SIG-M5 (cell line): ENCODE data around the gene PRELID3B.
"Not testable (repeated sequence)": the region's sequence is repeated elsewhere in the genome, so short reads cannot be mapped to it uniquely, and the experiment has no call there.

Experiments used
- DNase-seq: peaks from one replicate; lab custom pipeline; 2025; lab: John Stamatoyannopoulos, UW

PRELID3B gene

DNA sequence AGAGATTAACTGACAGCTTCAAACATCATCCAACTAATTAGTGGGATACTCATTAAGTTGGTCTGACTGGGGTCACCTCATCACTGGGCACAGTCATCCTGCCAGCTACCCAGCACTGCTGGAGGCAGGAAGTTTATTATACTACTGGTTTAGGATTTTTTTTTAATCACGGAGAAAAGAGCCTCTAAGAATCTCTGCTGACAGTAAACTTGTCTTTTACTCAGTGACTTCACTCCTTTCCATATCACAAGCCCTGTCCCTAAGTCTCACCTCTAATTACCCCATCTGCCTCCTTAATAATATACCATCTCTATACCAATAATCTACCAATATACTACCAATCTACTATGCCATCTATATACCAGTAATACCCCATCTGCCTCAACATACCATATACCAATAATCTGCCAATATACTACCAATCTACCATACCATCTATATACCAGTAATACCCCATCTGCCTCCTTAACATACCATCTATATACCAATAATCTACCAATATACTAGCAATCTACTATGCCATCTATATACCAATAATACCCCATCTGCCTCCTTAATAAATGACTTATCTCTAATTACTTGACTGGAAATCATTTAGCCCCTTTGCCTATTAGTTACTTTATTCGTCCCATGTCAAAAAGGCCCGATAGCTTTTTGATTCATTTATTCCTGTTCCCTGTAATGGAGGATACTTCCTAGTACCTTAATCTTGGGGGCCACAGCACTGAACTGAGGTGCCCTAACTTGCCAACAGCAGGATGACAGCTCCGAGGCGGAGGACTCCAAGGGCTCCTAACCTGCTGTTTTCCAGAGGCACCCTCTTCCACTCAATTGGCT lies 15.5 kb downstream of the PRELID3B start:
- no peak for DNase-seq

DNA sequence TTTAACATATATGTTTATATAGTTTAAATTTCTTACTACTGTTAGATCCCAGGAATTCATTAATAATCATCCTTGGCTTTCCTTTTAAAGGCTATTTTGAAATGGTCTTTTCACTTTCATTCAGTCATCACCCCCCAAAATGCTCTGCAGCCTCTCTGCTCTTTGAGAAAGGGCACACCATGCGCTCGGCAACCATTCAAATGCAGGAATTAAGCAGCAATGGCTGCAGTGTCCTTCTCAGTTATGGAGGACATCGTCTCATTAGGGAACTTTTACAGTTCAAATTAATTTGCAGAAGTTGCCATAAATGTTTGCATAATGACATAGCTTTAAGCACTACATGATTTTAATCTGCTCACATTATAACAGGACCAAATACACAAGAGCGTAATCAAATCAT lies 17.1 kb downstream of the PRELID3B start:
- DNase-seq, result no peak

DNA sequence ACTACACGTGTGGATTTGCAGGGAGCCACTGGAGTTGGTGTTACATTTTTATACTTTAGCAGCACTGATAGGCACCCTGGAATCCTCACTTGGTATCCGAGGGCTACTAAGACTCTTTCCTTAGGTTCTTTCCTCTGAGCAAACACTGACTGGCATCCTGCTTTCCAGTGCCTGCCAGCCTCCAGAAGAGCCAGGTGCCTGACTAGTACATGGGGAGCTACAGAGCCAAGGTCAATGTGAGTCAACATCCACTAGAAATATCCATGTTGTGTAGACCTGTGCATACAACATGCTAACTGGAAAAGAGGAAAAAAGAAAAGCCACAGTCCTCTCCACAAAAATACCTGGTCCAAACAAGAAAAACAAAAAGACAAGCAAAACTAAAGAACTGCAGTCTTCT lies 17.5 kb downstream of the PRELID3B start:
- no peak for DNase-seq

DNA sequence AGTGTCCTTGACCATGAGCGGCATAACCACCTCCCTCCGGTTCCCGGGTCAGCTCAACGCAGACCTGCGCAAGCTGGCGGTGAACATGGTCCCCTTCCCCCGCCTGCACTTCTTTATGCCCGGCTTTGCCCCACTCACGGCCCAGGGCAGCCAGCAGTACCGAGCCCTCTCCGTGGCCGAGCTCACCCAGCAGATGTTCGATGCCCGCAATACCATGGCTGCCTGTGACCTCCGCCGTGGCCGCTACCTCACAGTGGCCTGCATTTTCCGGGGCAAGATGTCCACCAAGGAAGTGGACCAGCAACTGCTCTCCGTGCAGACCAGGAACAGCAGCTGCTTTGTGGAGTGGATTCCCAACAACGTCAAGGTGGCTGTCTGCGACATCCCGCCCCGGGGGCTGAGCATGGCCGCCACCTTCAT lies 18.5 kb downstream of the PRELID3B start:
- DNase-seq, result no peak

DNA sequence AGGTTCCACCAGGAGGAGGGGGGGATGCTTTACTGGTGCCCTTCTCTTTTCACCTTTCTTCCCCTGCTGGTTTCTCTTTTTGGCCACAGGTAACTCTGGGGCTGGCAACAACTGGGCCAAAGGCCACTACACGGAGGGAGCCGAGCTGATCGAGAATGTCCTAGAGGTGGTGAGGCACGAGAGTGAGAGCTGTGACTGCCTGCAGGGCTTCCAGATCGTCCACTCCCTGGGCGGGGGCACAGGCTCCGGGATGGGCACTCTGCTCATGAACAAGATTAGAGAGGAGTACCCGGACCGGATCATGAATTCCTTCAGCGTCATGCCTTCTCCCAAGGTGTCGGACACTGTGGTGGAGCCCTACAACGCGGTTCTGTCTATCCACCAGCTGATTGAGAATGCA lies 19.0 kb downstream of the PRELID3B start:
- no peak for DNase-seq

DNA sequence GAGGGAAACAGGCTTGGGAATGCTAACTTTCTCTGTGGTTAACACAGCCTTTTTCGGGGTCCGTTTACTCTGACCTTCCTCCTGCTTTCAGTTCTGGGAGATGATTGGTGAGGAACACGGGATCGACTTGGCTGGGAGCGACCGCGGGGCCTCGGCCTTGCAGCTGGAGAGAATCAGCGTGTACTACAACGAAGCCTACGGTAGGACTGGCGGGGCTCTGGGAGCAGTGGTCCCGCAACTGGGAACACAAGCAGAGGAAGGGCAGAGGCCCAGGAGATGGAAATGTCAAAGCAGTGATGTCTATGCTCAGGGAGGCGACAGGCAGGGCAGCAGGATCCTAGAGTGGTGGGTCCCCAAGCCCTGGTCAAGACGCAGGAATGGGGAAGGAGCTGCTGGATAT lies 19.8 kb downstream of the PRELID3B start:
- no peak for DNase-seq

DNA sequence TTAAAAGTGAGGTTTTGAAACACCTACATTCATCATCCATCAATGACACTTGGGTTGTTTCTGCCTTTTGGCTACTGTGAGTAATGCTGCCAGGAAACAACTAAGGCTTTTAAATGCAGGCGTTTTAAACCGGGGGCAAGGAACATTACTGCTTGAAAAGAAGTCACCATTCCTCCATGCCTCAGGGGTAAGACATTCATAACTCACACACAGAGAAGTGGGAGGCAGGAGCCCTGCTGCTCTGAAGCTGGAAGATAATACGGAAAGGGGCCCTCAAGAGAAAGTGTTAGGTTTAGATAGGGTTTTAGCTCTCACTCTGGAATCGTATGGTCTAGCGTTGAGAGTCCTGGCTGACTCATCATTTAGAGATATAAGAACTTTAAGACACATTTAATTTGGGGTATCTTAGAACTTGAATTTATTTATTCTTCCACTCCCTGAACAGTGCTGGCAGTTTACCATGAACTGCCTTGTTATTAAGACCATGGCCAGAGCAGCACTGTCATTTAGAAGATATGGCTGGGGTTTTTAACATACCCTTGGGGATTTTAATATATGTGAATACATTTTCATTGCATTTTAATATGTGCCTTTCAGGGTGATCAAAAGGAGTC lies 21.5 kb downstream of the PRELID3B start:
- DNase-seq, result no peak

DNA sequence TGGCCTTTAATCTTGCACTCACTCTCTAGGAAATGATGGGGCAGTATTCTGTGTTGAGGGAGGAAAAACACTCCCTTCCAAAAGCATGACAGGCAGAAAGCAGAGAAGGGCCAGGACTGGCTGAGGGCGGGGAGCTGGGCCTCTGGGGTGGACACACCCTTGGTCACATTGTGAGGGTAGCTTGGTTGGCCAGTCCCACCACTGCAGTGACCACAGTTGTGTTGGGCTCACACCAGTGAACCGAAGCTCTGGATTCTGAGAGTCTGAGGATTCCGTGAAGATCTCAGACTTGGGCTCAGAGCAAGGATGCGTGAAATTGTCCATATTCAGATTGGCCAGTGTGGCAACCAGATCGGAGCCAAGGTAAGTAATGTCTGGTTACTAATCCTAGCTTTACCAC lies 23.4 kb downstream of the PRELID3B start, which contains the start of gene TUBB1:
Gene TUBB1, plus strand, starts transcription at position 213 of the 400 bp plus-strand sequence. Its CDS starts 94 bp downstream, at position 307.
- DNase-seq, result no peak

DNA sequence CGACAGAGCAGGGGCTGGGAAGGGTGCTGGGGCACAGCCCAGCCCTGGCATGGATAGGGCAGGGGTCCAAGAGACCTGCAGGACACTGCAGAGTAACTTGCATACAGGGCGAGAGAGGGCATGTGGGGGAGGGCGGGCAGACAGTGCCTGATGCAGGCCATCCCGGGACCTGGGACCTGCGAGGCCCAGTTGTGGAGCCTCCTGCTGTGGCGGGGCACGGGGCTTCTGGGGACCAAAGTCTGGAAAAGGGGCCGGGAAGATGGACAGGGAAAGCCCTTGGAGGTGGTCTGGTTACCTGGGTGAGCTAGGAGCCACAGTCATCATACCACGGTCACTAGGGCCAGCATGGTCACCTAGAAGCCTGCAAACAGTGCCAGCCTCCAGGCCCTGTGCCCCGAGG lies 23.8 kb downstream of the PRELID3B start:
- no peak for DNase-seq

DNA sequence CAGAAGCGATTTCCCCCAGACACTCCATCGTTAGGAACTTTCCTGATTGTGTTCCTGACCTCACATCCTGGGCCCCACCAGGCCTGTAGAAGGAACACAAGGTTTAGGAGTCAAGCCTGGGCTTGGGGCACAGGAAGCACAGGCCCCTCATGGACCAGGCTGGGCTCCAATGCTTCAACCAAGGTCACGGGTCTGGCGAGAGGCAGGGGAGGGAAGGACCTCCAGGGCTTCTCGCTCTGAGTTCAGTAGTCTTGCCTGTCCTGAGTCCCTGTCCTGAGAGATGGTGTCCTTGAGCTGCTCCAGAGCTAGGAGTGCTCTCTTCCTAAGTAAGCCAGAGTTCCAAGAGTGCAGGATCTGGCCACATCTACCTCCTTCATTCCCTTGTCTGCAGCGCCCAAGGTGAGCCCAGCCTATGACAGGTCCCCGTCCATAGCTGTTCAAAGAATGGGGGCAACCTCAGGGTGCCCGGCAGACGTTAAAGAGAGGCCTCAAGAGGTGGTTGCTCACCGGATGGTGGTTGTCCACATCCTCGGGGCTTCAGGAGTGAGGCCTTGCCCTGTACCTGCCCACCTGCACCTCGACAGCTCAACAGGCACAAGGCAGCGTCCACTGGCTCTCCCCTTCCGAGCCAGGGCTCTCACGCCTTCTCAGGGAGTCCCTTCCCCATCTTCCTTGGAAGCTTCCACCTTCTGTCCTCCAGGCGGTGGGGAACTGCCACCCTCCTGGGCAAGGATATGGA lies 24.9 kb downstream of the PRELID3B start:
- no peak for DNase-seq

DNA sequence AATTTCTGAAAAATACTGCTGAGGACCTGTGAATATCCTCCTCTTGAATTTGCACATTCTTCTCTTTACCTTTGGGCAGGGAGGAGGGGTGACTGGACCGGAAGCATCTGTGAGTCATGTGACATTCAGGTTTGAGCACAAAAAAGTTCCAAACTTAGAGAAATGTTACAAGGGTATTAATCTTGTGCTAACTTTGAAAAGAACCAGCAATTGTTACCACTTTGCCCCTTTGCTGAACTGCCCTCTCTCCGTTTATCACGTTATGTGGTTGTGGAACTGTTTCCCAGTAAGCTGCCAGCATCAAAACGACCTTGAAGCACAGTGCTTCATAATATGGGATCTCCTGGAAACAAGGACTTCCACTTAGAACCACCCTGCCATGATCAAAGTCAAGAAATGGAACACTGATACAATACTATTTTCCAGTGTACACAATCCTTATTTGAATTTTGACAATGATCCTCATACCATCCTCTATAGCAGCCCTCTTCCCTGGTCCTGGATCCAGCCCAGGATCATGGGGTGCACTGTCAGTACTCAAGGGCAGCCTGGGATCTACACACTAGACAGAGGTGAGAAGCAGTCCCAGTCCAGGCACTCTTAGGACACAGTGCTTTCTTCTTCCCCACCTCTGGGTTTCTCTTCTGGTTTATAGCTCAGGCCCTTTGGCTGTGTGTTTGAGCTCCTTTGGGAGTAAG lies 25.6 kb downstream of the PRELID3B start:
- DNase-seq, result no peak

DNA sequence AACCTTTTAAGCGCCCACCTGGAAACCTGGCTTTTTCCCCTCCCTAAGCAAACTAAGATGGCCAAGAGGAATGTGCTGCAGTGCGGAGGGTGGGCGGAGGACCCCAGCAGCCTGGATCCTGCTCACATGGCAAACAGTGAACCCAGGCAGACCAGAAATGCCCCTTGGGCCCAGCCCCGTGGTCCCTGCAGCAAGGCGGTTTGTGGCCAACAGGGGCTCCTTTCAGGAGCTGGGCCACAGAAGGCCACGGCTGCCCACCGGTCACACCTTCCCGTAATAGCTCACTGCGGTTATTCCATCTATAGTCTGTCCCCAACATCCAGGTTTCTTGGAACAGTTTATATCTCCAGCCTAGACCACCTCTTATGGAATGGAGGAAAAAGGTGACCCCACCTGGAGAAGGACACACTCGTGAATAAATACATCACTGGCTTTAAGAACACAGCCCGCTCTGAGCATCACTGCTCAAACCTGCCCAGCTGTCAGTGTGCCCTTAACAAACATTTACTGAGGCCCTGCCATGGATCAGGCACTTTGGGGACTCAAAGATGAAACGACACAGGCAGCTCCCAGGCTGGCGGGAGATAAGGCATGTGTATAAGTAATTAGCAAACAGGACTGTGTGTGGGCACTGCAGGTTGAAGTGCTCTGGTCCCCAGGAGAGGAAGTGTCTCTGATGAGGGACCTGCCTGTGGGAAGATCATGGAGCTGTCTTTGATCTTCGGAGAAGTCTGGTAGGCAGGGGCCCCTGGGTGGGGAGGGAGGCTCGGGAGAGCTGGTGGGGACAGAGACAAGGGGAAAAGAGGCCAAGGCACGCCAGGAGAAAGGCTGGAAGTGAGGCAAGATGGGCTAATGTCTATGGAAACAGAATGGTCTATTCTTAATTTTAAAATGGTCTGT lies 26.5 kb downstream of the PRELID3B start:
- no peak for DNase-seq

DNA sequence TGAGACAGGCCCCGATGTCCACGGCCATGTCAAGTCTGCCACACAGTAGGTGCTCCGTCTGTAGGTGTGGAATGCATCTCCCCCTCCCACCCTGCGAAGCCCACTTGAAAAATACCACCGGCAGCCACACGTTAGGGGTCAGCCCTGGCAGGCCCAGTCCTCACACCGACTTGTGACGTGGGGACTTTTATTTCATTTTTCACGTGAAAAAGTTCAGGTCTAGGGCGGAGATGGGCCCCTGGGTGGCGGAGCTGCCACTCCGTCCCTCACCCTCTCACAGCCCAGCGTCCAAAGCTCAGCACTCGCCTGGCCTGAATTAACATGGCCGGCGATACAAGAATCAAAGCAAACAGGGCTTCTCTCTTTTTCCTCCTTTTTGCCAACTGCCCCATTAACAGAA lies 27.2 kb downstream of the PRELID3B start:
- DNase-seq, result no peak

DNA sequence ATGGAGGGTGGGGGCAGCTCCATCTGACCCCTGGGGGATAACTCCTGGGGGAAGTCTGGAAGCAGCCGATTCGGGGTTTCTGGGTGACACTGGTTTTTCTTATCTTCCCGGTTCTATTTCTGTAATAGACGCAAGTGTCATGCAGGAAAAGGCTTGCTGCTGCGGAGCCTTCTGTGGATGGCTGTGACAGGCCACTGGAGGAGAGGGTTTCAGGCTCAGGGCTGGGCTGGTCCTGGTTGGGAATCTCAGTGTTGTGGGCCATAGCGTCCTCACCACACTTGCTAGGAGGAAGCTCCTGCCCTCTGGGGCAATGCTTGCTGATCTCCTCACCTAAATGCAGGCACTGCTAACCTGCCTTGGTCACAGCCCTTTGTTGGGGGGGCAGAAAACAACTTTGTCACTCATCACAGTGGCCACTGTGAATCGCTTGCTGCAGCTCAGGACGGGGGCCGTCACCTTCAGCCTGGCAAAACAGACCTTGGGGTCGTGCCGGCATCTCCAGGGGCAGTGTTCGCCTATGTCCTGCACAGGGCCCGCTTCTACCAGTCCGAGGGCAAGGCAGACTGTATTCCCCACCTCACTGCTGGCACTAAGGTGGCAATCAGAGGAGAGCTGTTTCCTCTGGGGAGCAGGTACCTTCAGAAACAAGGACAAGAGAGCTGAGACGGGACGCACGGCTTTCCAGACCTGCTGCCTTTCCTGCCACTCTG lies 27.8 kb downstream of the PRELID3B start:
- no peak for DNase-seq

DNA sequence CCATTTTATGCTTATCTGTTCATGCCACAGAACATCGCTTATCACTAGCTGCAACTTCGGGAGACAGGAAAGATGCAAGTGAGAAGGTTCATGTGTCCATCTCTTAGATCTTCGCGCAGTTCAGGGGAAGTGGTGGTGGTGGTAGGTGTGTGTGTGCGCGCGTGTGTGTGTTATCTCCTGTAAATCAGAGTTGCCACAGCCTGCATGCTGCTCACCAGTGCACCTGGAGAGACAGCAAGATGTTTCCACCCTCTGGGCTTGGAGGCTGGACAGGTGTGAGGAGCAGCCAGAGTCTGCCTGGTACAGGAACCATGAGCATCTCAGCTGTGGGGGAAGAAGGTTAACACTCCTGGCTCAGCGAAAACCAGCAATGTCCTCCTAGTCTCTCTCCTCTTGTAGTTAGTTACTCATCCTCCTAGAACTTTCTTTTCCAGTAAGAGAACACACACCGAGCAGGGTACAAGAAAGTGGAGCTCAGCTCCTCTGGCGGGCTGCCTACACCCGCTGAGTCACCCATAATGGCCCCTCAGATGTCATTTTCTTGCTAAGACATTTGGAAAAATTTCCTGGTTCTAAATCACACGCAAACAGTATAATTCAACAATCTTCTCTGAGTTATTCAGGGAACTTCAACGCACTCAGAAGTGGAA lies 28.5 kb downstream of the PRELID3B start:
- DNase-seq, result no peak

DNA sequence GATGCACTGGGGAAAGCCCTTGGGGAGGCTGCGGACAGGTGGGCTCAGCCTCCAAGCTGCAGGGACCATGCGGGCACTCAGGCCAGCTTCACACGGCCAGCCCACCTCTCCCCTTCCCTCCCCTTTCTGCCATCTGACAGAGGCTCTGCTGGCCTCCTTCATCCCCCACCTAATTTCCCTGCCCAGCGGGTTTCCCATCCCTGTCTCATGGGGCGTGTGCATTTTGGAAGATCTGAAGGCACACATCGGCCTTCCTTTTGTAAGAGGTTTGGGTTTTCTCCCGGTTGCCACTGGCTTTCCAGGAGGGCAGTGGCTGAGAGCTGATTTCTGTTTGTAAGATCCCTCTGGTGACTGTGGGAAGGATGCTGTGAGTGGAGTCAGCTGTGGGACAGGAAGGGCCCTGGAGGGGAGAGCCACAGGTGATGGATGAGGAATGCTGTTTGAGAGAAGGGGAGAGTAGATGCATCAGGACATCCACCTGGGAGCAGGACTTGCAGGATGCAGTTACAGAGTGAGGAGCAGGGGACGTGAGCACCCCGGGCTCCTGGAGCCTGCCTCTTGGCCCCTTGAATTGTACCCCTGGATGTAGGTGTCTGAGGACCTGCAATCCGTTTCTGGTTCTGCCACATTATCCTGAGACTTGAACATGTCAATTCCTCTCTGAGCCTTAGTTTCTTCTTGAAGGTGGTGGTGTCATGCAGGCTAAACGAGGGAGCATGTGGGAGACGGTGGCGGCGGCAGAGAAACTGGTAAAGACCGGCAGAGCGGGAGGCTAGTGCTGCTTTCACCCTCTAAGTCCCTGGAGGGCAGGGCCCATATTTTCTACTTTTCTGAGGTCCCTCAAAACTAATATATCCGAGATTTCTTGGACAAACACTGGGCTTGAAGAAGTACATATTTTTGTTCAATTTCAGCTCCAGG lies 29.3 kb downstream of the PRELID3B start:
- DNase-seq, result no peak

DNA sequence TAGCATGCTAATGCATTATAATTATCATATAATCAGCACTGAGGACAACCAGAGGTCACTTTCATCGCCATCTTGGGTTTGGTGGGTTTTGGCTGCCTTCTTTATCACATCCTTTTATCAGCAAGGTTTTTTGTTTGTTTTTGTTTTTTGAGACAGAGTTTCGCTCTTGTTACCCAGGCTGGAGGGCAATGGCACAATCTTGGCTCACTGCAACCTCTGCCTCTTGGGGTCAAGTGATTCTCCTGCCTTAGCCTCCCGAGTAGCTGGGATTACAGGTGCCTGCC lies 30.8 kb downstream of the PRELID3B start:
- not testable (repeated sequence) for DNase-seq

DNA sequence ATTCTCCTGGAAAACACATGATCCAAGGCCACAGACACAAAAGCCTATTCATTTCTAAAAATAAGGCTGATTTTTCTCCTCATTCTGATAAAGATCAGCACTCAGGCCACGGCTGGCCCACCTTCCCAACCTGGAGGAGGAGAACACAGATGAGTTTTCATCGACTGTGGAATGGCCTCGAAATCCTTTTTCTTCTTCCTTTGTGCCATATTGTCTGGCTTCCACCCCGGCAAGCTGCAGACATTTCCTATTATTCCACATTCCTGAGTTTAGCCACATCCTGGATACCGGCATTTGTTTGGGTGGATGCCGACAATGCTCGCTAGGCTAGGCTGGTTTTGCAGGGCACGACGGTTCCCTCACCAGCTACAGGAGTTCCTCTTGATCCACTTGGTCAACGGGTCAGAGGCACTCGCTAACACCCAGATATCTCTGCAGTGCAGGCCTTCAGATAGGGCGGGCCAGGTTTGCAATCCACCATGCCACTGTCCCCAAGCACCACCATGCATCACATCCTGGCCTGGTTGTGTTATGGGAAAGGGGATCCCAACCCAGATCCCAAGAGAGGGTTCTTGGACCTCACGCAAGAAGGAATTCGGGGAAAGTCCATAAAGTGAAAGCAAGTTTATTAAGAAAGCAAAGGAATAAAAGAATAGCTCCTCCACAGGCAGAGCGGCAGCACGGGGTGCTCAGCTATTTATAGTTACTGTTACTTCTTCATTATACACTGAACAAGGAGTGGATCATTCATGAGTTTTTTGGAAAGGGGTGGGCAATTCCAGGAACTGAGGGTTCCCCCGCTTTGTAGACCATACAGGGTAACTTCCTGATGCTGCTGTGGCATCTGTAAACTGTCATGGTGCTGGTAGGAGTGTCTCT lies 31.4 kb downstream of the PRELID3B start:
- no peak for DNase-seq
